ENCODE results near the gene GLP1R.

GRCh38 chr6:39061182-39061581 lies 12.6 kb downstream of the GLP1R start:
- TF ChIP-seq POLR2AphosphoS5 (IDR thresholded peaks at IDR 0.05) (no peak), EZH2 (IDR thresholded peaks at IDR 0.05; ENCODE audit: borderline replicate concordance, insufficient read depth, low read length, poor library complexity, severe bottlenecking) (no peak), EP300 (conservative IDR thresholded peaks at IDR 0.05; ENCODE audit: poor library complexity, severe bottlenecking) (no peak), TAF1 (IDR thresholded peaks at IDR 0.05; ENCODE audit: low read depth) (no peak), SMC3 (conservative IDR thresholded peaks at IDR 0.05; ENCODE audit: poor library complexity) (no peak)
- TF ChIP-seq, protein P1, sequence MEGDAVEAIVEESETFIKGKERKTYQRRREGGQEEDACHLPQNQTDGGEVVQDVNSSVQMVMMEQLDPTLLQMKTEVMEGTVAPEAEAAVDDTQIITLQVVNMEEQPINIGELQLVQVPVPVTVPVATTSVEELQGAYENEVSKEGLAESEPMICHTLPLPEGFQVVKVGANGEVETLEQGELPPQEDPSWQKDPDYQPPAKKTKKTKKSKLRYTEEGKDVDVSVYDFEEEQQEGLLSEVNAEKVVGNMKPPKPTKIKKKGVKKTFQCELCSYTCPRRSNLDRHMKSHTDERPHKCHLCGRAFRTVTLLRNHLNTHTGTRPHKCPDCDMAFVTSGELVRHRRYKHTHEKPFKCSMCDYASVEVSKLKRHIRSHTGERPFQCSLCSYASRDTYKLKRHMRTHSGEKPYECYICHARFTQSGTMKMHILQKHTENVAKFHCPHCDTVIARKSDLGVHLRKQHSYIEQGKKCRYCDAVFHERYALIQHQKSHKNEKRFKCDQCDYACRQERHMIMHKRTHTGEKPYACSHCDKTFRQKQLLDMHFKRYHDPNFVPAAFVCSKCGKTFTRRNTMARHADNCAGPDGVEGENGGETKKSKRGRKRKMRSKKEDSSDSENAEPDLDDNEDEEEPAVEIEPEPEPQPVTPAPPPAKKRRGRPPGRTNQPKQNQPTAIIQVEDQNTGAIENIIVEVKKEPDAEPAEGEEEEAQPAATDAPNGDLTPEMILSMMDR (IDR thresholded peaks at IDR 0.05; ENCODE audit: poor library complexity, severe bottlenecking): no peak
- TF ChIP-seq, protein P2, sequence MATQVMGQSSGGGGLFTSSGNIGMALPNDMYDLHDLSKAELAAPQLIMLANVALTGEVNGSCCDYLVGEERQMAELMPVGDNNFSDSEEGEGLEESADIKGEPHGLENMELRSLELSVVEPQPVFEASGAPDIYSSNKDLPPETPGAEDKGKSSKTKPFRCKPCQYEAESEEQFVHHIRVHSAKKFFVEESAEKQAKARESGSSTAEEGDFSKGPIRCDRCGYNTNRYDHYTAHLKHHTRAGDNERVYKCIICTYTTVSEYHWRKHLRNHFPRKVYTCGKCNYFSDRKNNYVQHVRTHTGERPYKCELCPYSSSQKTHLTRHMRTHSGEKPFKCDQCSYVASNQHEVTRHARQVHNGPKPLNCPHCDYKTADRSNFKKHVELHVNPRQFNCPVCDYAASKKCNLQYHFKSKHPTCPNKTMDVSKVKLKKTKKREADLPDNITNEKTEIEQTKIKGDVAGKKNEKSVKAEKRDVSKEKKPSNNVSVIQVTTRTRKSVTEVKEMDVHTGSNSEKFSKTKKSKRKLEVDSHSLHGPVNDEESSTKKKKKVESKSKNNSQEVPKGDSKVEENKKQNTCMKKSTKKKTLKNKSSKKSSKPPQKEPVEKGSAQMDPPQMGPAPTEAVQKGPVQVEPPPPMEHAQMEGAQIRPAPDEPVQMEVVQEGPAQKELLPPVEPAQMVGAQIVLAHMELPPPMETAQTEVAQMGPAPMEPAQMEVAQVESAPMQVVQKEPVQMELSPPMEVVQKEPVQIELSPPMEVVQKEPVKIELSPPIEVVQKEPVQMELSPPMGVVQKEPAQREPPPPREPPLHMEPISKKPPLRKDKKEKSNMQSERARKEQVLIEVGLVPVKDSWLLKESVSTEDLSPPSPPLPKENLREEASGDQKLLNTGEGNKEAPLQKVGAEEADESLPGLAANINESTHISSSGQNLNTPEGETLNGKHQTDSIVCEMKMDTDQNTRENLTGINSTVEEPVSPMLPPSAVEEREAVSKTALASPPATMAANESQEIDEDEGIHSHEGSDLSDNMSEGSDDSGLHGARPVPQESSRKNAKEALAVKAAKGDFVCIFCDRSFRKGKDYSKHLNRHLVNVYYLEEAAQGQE (IDR thresholded peaks at IDR 0.05; ENCODE audit: borderline replicate concordance): no peak

Measured in neural cell (in vitro differentiated cells).